ENCODE results near the gene EFS.

Gene EFS

GRCh38 chr14:23321572-23322547 is 43.1 kb downstream of the EFS start (continued):
- 0 out of 2 replicates have a peak, but pooled peaks have one; percentile 7 for TF ChIP-seq ZNF639 (tag by site-specific recombination; IDR thresholded peaks at IDR 0.05)
- TF ChIP-seq ZNF521 (tag by site-specific recombination; IDR thresholded peaks at IDR 0.05): no peak
- no peak for TF ChIP-seq KLF16 (tag by site-specific recombination; IDR thresholded peaks at IDR 0.05)
- TF ChIP-seq ZNF24 (tag by site-specific recombination; IDR thresholded peaks at IDR 0.05): no peak
- no peak for TF ChIP-seq ZNF391 (tag by site-specific recombination; IDR thresholded peaks at IDR 0.05; ENCODE audit: borderline replicate concordance, low read depth)
- TF ChIP-seq GFI1B (tag by site-specific recombination; IDR thresholded peaks at IDR 0.05): no peak
- 0 out of 2 replicates have a peak, but pooled peaks have one; percentile 22 for TF ChIP-seq ZNF692 (tag by site-specific recombination; IDR thresholded peaks at IDR 0.05)
- peak; percentile 73; the same call in 1 of the 2 replicates for TF ChIP-seq ZBTB6 (tag by site-specific recombination; IDR thresholded peaks at IDR 0.05)
- TF ChIP-seq CTCF (tag by site-specific recombination; IDR thresholded peaks at IDR 0.05): no peak
- no peak for TF ChIP-seq ZNF488 (tag by site-specific recombination; IDR thresholded peaks at IDR 0.05)
- TF ChIP-seq ZNF121 (tag by site-specific recombination; IDR thresholded peaks at IDR 0.05): no peak
- no peak for TF ChIP-seq MEIS1 (CRISPR knock-in tag; IDR thresholded peaks at IDR 0.05; ENCODE audit: borderline replicate concordance)
- peak; percentile 83 for TF ChIP-seq ZNF394 (tag by site-specific recombination; IDR thresholded peaks at IDR 0.05; ENCODE audit: borderline replicate concordance)
- TF ChIP-seq ZNF157 (tag by site-specific recombination; IDR thresholded peaks at IDR 0.05): no peak
- TF ChIP-seq IKZF3 (tag by site-specific recombination; IDR thresholded peaks at IDR 0.05): no peak
- TF ChIP-seq ZNF626 (tag by site-specific recombination; IDR thresholded peaks at IDR 0.05): no peak
- TF ChIP-seq ZNF248 (tag by site-specific recombination; IDR thresholded peaks at IDR 0.05): no peak
- TF ChIP-seq ZBTB10 (tag by site-specific recombination; IDR thresholded peaks at IDR 0.05): 0 out of 2 replicates have a peak, but pooled peaks have one; percentile 22
- TF ChIP-seq EGR2 (tag by site-specific recombination; IDR thresholded peaks at IDR 0.05; ENCODE audit: low read depth): no peak
- TF ChIP-seq ZNF214 (tag by site-specific recombination; IDR thresholded peaks at IDR 0.05; ENCODE audit: borderline replicate concordance): no peak
- TF ChIP-seq ZBTB11 (tag by site-specific recombination; conservative IDR thresholded peaks at IDR 0.05; ENCODE audit: low read depth): no peak
- no peak for TF ChIP-seq PRDM6 (tag by site-specific recombination; IDR thresholded peaks at IDR 0.05)
